Cardiac muscle cell (in vitro differentiated cells and primary cell): ENCODE data around the gene SHROOM2. TPM values are rescaled to one million over a fixed set of nuclear protein-coding genes. Genes with fewer than 3 reads are reported as not detected.
"Not testable (repeated sequence)": the region's sequence is repeated elsewhere in the genome, so short reads cannot be mapped to it uniquely, and the experiment has no call there.

Experiments
- DNase-seq, 2 donors: peaks; one replicate each; pipeline versions ENCODE4 v3.0.0 to v3.0.0-alpha.2; 2010 to 2017; ENCODE audit warnings: low read depth in 1 of 2, low spot score in 1 of 2
- H3K27ac ChIP-seq: fragments of 200-600 bp; sonication (generic); 2 replicates; pipeline ENCODE4 v1.5.1; 2016
- H3K27me3 ChIP-seq: fragments of 200-600 bp; sonication (generic); 2 replicates; pipeline ENCODE4 v1.6.0; 2016; ENCODE audit warnings: control low read depth
- H3K36me3 ChIP-seq: fragments of 200-600 bp; sonication (generic); 2 replicates; pipeline ENCODE4 v1.5.1; 2016; ENCODE audit warnings: control low read depth
- H3K4me1 ChIP-seq: fragments of 200-600 bp; sonication (generic); 2 replicates; pipeline ENCODE4 v1.8.1; 2017; ENCODE audit warnings: low read depth, mild to moderate bottlenecking, mixed run types
- H3K4me3 ChIP-seq: fragments of 200-600 bp; sonication (generic); 2 replicates; pipeline ENCODE4 v1.5.1; 2016; ENCODE audit warnings: mild to moderate bottlenecking
- H3K9me3 ChIP-seq: fragments of 200-600 bp; sonication (generic); 2 replicates; pipeline ENCODE4 v1.5.1; 2017; ENCODE audit warnings: low read depth, mild to moderate bottlenecking, control low read depth
- polyA plus RNA-seq: library from polyadenylated mRNA; unstranded; fragments of >200 nt; fragmentation: Nextera tagmentation; extraction: Ambion mirVana; gene quantifications from 2 replicates; pipeline ENCODE4 v1.2.1, GENCODE V29; 2016
- total RNA-seq: library from RNA; depleted of rRNA; stranded (reverse); fragments of >200 nt; gene quantifications from 2 replicates; pipeline ENCODE4 v1.2.3, GENCODE V29; 2016
- TF ChIP-seq, protein P1 (sequence below): IDR thresholded peaks from 2 replicates; pipeline ENCODE4 v1.5.1; 2012; ENCODE audit warnings: low read depth, mild to moderate bottlenecking, low read length

SHROOM2 gene
- total and polyA plus RNA-seq, 2 experiments from 2014 or later = 14.8 to 32.9 TPM

DNA sequence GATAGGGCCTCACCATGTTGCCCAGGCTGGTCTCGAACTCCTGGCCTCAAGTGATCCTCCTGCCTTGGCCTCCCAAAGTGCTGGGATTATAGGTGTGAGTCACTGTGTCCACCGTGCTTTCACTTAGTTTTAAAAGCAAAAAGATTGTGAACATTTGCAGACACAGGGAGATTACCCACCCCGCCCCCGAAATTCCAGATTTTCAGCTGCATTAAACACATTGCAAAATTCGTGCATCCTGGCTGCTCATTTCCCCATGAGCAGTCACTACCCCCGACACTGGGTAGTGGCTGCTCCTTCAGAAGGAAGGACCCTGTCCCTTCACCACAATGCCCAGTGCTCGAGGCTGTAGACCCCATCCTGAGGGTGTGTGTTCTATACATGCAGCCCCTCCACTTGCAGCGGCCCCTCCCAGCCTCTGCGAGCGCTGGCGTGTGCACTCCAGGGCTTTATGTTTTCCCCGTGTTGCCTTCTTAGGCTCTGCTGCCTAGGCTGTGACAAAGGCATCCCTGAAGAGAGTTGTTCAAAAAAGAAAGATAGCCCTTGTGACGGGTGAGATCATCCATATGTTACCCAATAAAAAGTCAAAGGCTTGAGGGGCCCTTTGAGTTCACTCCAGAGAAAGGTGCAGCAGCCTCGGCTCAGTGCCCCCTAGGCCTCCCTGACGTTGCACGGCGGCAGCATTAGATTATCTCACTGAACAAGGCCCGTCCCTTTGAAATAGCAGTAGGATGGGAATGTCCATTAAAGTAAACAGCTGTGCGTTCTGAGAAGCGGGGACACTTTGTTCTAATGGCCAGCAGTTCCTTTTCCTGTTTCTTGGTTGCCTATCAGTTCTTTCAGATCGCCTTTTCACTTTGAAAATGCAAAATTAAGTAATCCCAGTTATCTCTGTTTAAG, 71.6 kb downstream of the SHROOM2 start:
- no peaks in the 10 kb centered on the region for H3K36me3 ChIP-seq
- peak overlapping the region; percentile 59 for H3K27ac ChIP-seq

DNA sequence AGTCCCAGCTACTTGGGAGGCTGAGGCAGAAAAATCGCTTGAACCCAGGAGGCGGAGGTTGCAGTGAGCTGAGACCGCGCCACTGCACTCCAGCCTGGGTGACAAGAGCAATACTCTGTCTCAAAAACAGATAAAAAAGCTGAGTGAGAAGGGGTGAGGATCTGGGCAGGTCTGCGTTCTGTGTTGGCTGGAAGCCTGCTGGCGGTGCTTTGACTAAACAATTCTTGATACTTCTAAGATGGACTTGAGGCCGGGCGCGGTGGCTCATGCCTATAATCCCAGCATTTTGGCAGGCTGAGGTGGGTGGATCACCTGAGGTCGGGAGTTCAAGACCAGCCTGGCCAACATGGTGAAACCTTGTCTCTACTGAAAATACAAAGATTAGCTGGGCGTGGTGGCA, 72.5 kb downstream of the SHROOM2 start:
- not testable (repeated sequence) for H3K4me3 ChIP-seq, H3K36me3 ChIP-seq, DNase-seq, H3K27me3 ChIP-seq, H3K9me3 ChIP-seq
- peak overlapping the region; percentile 59 for H3K27ac ChIP-seq
- peaks cover 33% of the 10 kb centered on the region for H3K4me1 ChIP-seq

More for the DNA sequence above, 71.6 kb downstream of the SHROOM2 start:
- TF ChIP-seq, protein P1, sequence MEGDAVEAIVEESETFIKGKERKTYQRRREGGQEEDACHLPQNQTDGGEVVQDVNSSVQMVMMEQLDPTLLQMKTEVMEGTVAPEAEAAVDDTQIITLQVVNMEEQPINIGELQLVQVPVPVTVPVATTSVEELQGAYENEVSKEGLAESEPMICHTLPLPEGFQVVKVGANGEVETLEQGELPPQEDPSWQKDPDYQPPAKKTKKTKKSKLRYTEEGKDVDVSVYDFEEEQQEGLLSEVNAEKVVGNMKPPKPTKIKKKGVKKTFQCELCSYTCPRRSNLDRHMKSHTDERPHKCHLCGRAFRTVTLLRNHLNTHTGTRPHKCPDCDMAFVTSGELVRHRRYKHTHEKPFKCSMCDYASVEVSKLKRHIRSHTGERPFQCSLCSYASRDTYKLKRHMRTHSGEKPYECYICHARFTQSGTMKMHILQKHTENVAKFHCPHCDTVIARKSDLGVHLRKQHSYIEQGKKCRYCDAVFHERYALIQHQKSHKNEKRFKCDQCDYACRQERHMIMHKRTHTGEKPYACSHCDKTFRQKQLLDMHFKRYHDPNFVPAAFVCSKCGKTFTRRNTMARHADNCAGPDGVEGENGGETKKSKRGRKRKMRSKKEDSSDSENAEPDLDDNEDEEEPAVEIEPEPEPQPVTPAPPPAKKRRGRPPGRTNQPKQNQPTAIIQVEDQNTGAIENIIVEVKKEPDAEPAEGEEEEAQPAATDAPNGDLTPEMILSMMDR = no peak
- peak in 1 of 2 donors; percentile 32 for DNase-seq
- H3K27me3 ChIP-seq = no peaks in the 10 kb centered on the region
- H3K9me3 ChIP-seq = no peaks in the 10 kb centered on the region
- no peak overlapping the region for H3K4me3 ChIP-seq
- peaks cover 29% of the 10 kb centered on the region for H3K4me1 ChIP-seq

DNA sequence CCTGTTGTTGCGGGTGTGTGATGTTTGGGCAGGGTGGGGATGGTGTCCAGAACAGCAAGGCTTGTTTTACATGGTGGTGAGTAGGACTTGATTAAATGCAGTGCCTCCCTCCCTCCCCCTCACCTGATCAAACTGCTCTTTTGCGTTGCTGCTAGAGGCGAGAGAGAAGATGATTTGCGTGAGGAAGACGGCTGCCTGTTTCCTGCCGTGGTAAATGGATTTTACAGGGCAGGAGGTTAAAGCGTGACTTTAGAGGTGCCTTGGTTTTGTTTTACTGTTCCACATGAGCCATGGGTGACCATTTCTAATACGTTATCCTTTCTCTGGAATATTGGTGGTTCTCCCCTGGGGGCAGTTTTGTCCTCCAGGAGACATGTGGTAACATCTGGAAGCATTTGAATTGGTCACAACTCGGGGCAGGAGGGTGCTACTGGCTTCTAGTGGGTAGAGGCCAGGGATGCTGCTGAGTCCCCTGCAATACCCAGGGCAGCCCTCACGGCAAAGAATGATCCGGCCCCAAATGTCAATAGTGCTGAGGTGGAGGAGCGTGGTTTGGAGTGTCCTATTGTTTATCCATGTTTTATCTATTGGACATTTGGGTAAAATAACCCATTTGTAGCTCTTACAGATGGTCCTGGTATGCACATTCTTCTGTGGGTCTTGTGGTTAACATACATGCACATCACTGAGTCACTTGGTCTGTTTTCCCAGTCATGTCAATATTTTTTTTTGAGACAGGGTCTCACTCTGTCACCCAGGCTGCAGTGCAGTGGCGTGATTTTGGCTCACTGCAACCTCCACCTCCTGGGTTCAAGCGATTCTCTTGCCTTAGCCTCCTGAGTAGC, 73.7 kb downstream of the SHROOM2 start:
- H3K27ac ChIP-seq = no peak overlapping the region

DNA sequence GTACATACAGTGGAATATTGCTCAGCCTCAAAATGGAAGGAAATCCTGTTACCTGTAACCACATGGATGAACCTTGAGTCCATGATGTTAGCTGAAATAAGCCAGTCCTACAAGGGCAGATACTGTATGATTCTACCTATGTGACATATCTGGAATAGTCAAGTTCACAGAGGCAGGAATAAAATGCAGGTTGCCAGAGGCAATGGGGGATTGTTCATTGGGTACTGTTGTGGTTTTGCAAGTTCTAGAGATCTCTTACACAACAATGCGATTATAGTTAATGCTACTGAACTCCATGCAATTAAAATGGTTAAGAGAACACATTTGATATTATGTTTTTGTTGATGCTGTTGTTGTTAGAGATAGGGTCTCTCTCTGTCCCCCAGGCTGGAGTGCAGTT, 74.6 kb downstream of the SHROOM2 start:
- TF ChIP-seq, protein P1 = no peak
- peaks cover 33% of the 10 kb centered on the region for H3K4me1 ChIP-seq
- no peak overlapping the region for H3K4me3 ChIP-seq
- H3K36me3 ChIP-seq = no peaks in the 10 kb centered on the region
- H3K27me3 ChIP-seq = no peaks in the 10 kb centered on the region
- no peak for DNase-seq
- no peaks in the 10 kb centered on the region for H3K9me3 ChIP-seq
- no peak overlapping the region for H3K27ac ChIP-seq

More for the DNA sequence above, 73.7 kb downstream of the SHROOM2 start:
- H3K4me1 ChIP-seq = peaks cover 36% of the 10 kb centered on the region
- no peak overlapping the region for H3K4me3 ChIP-seq
- H3K36me3 ChIP-seq = no peaks in the 10 kb centered on the region
- TF ChIP-seq, protein P1 = no peak
- DNase-seq = no peak
- H3K9me3 ChIP-seq = no peaks in the 10 kb centered on the region
- H3K27me3 ChIP-seq = no peaks in the 10 kb centered on the region

DNA sequence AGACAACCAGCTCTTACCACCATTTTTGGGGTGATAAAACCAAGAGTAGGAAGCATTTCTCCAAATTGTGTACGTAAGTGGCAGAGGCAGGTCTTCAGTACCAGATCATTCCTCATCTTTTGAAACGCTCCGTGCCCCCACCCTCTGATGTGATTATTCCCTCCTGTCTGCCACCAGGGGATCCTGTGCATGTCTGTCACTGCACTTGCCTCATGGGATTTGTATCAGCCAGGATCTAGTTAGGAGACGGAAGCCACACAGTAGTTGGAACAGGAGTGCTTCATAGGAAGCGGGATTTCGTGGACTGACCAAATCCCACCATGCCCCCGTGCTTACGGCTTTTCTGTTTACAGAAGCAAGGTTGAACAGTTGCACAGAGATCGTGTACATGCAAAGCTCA, 75.5 kb downstream of the SHROOM2 start:
- no peaks in the 10 kb centered on the region for H3K9me3 ChIP-seq
- H3K4me1 ChIP-seq = peaks cover 33% of the 10 kb centered on the region
- H3K27me3 ChIP-seq = no peaks in the 10 kb centered on the region
- no peak overlapping the region for H3K4me3 ChIP-seq
- TF ChIP-seq, protein P1 = no peak
- DNase-seq = no peak
- no peaks in the 10 kb centered on the region for H3K36me3 ChIP-seq
- peak overlapping the region; percentile 45 for H3K27ac ChIP-seq
